A549 (cell line): ENCODE data around the gene TMEM51. TPM values are rescaled to one million over a fixed set of nuclear protein-coding genes. Genes with fewer than 3 reads are reported as not detected.
"Not testable (repeated sequence)": the region's sequence is repeated elsewhere in the genome, so short reads cannot be mapped to it uniquely, and the experiment has no call there.

Experiments
- ATAC-seq, 2 experiments: fragments of 200-7000 bp in 1 of 2; fragments of >200 bp in 1 of 2; cut with Nextera tagmentation in 1 of 2; cut with Tn5 transposase in 1 of 2; 3 replicates each; pipeline versions ENCODE4 v1.8.0 to v1.9.1; 2018 to 2020; ENCODE audit warnings: mild to moderate bottlenecking in 1 of 2, moderate library complexity in 1 of 2
- CTCF ChIA-PET: fragments of 300-600 bp; sonication (Branson Sonifier 250); formaldehyde crosslinking; extraction: SDS; loops from one replicate; lab custom pipeline; 2021; ENCODE audit warnings: antibody characterized with exemption, inconsistent platforms; lab: Yijun Ruan, JAX
- POLR2A ChIA-PET: fragments of 350-600 bp; formaldehyde crosslinking; extraction: SDS; loops from one replicate; lab custom pipeline; 2021; ENCODE audit warnings: antibody characterized with exemption, inconsistent platforms; lab: Yijun Ruan, JAX
- DNase-seq, 2 experiments: peaks; one replicate each; pipeline versions ENCODE4 v3.0.0 to v3.0.0-alpha.2; 2011 to 2016; ENCODE audit warnings: low read depth in 1 of 2, low spot score in 1 of 2
- FAIRE-seq: peaks from 2 replicates; lab custom pipeline; 2011; peaks lifted over from hg19 to GRCh38; lab: Jason Lieb, UNC
- H3K27ac ChIP-seq, 2 experiments: fragments of >200 bp; sonication (Bioruptor Twin); formaldehyde crosslinking; 3 replicates each; pipeline ENCODE4 v1.5.1; 2016 to 2017
- H3K4me1 ChIP-seq: fragments of >200 bp; sonication (Bioruptor Twin); formaldehyde crosslinking; 3 replicates; pipeline ENCODE4 v1.6.1; 2016
- H3K4me2 ChIP-seq: fragments of >200 bp; sonication (Bioruptor Twin); formaldehyde crosslinking; 3 replicates; pipeline ENCODE4 v1.6.1; 2016
- H3K4me3 ChIP-seq: fragments of >200 bp; sonication (Bioruptor Twin); formaldehyde crosslinking; 3 replicates; pipeline ENCODE4 v1.5.1; 2016
- H3K9me3 ChIP-seq: fragments of >200 bp; sonication (Bioruptor Twin); formaldehyde crosslinking; 3 replicates; pipeline ENCODE4 v1.6.1; 2016
- BHLHE40 ChIP-seq: IDR thresholded peaks from 2 replicates; pipeline ENCODE4 v1.6.1; 2012; ENCODE audit warnings: low read depth, low read length, inconsistent platforms
- CBX2 ChIP-seq: fragments of 200-600 bp; sonication (generic); IDR thresholded peaks from 2 replicates; pipeline ENCODE4 v1.6.1; 2016; ENCODE audit warnings: low read depth, mild to moderate bottlenecking, borderline replicate concordance
- CHD2 ChIP-seq: fragments of 150-350 bp; IDR thresholded peaks from 2 replicates; pipeline ENCODE4 v1.6.1; 2014; ENCODE audit warnings: low read length; ENCODE audit not compliant: partially characterized antibody
- EHF ChIP-seq: fragments of 250-450 bp; sonication (Bioruptor Pico); IDR thresholded peaks from 2 replicates; pipeline ENCODE4 v1.5.0; 2020; ENCODE audit warnings: mild to moderate bottlenecking
- EP300 ChIP-seq, 2 experiments: fragments of >200 bp; sonication (Bioruptor Twin); formaldehyde crosslinking; IDR thresholded peaks; 2 replicates in 1 of 2; 3 replicates in 1 of 2; pipeline ENCODE4 v1.6.1; 2016 to 2017
- ESRRA ChIP-seq: fragments of 150-350 bp; IDR thresholded peaks from 2 replicates; pipeline ENCODE4 v1.6.1; 2014; ENCODE audit warnings: mild to moderate bottlenecking, low read length, borderline replicate concordance
- FOXS1 ChIP-seq: fragments of 250-450 bp; sonication (Bioruptor Pico); IDR thresholded peaks from 2 replicates; pipeline ENCODE4 v1.5.0; 2020; ENCODE audit warnings: mild to moderate bottlenecking, moderate library complexity
- GATA3 ChIP-seq: IDR thresholded peaks from 2 replicates; pipeline ENCODE4 v1.6.1; 2012; ENCODE audit warnings: borderline replicate concordance
- HDAC2 ChIP-seq: fragments of 200-600 bp; sonication (generic); IDR thresholded peaks from 2 replicates; pipeline ENCODE4 v1.6.1; 2016
- HOXA7 ChIP-seq: fragments of 250-450 bp; sonication (Bioruptor Pico); IDR thresholded peaks from 2 replicates; pipeline ENCODE4 v1.5.0; 2020; ENCODE audit warnings: mild to moderate bottlenecking, moderate library complexity
- KDM1A ChIP-seq: fragments of 200-600 bp; sonication (generic); IDR thresholded peaks from 2 replicates; pipeline ENCODE4 v1.6.1; 2016; ENCODE audit warnings: low read depth, mild to moderate bottlenecking
- NPAS2 ChIP-seq: fragments of 250-450 bp; sonication (Bioruptor Pico); IDR thresholded peaks from 2 replicates; pipeline ENCODE4 v1.8.0; 2022; ENCODE audit warnings: mild to moderate bottlenecking, moderate library complexity, borderline replicate concordance
- NR3C1 ChIP-seq: fragments of >200 bp; sonication (Bioruptor Twin); formaldehyde crosslinking; IDR thresholded peaks from 3 replicates; pipeline ENCODE4 v1.6.1; 2017
- PHF8 ChIP-seq: fragments of 200-600 bp; sonication (generic); IDR thresholded peaks from 2 replicates; pipeline ENCODE4 v1.6.1; 2016; ENCODE audit warnings: low read depth, mild to moderate bottlenecking, antibody characterized with exemption, moderate library complexity, borderline replicate concordance
- POLR2A ChIP-seq: IDR thresholded peaks from 2 replicates; pipeline ENCODE4 v1.6.1; 2012; ENCODE audit warnings: mild to moderate bottlenecking, low read length
- POLR2AphosphoS2 ChIP-seq: conservative IDR thresholded peaks from 2 replicates; pipeline ENCODE4 v1.6.1; 2012; ENCODE audit warnings: low read length, improper control_type of control experiment, inconsistent platforms
- RAD21 ChIP-seq, 2 experiments: fragments of >200 bp in 1 of 2; sonication (Bioruptor Twin) in 1 of 2; formaldehyde crosslinking in 1 of 2; IDR thresholded peaks in 1 of 2; conservative IDR thresholded peaks in 1 of 2; 2 replicates in 1 of 2; 3 replicates in 1 of 2; pipeline ENCODE4 v1.6.1; 2012 to 2018; ENCODE audit warnings: inconsistent platforms in 1 of 2
- TP53 ChIP-seq: fragments of 250-450 bp; sonication (Bioruptor Pico); IDR thresholded peaks from 2 replicates; pipeline ENCODE4 v1.5.0; 2021; ENCODE audit warnings: mild to moderate bottlenecking, moderate library complexity
- ZSCAN20 ChIP-seq: fragments of 250-450 bp; sonication (Bioruptor Pico); IDR thresholded peaks from 2 replicates; pipeline ENCODE4 v1.8.0; 2022; ENCODE audit warnings: mild to moderate bottlenecking, moderate library complexity
- whole genome bisulfite sequencing: methylation state at CpG from one replicate; pipeline ENCODE4 v1.1.6; 2017; ENCODE audit errors: missing lambda C conversion rate; 5-methylcytosine and 5-hydroxymethylcytosine counted together
- polyA plus RNA-seq, 4 experiments: library from polyadenylated mRNA; depleted of rRNA in 3 of 4; stranded (reverse); fragments of >200 nt; fragmentation: RNase III in 1 of 4; extraction: RNeasy Plus Mini Kit Qiagen cat#74134 plus additional on column Dnase treatment in 1 of 4; gene quantifications; 2 replicates in 3 of 4; 3 replicates in 1 of 4; pipeline ENCODE4 v1.2.3, GENCODE V29; 2011 to 2017
- TF ChIP-seq, protein P1 (sequence below): fragments of >200 bp; sonication (Bioruptor Twin); formaldehyde crosslinking; IDR thresholded peaks from 3 replicates; pipeline ENCODE4 v1.5.1; 2016
- TF ChIP-seq, protein P2 (sequence below): IDR thresholded peaks from 2 replicates; pipeline ENCODE4 v1.6.1; 2012
- TF ChIP-seq, protein P3 (sequence below): fragments of 250-450 bp; sonication (Bioruptor Pico); IDR thresholded peaks from 2 replicates; pipeline ENCODE4 v1.5.0; 2020; ENCODE audit warnings: low read depth, mild to moderate bottlenecking, moderate library complexity

The TMEM51 gene
- polyA plus RNA-seq, 2 of the 4 experiments (the other 2 are of a cell fraction), result 20.0 to 22.8 TPM

DNA sequence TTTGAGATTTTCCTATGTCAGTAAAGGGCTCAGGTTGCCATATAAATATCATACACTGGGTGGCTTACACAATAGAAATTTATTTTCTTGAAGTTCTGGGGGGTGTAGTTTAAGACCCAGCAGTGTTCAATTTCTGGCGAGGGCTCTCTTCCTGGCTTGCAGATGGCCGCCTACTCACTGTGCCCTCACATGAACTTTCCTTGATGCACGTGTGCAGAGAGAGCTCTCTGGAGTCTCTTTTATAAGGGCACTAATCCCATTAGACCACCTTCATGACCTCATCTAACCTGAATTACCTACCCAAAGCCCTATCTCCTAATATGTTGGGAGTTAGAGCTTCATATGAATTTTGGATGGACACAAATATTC lies 21.1 kb downstream of the TMEM51 start:
- ChIA-PET POLR2A (interaction anchor here (1.1 kb wide), 1 partner anchor 16 kb away, joined by 4 read pairs; no protein-coding TSS in a partner anchor), CTCF (interaction anchor here (1.4 to 4.0 kb wide), 6 partner anchors 13 to 98 kb away, joined by 4 to 15 read pairs (median 6); partner anchors contain the start of gene TMEM51)
- H3K9me3 ChIP-seq, result no peaks in the 10 kb centered on the region
- DNase-seq, result no peak
- peak overlapping the region; percentile 70 to 87; a peak in 5 of 6 replicates for H3K27ac ChIP-seq
- no peak overlapping the region for H3K4me3 ChIP-seq
- H3K4me1 ChIP-seq, result peaks cover 80% of the 10 kb centered on the region
- ATAC-seq, result no peak
- TF ChIP-seq ESRRA (no peak), HOXA7 (no peak), EP300 (IDR thresholded peaks at IDR 0.05) (no peak), BHLHE40 (no peak), GATA3 (no peak), CBX2 (no peak), ZSCAN20 (no peak), NPAS2 (CRISPR knock-in tag) (no peak), FOXS1 (CRISPR knock-in tag) (no peak), HDAC2 (no peak)
- TF ChIP-seq, protein P1, sequence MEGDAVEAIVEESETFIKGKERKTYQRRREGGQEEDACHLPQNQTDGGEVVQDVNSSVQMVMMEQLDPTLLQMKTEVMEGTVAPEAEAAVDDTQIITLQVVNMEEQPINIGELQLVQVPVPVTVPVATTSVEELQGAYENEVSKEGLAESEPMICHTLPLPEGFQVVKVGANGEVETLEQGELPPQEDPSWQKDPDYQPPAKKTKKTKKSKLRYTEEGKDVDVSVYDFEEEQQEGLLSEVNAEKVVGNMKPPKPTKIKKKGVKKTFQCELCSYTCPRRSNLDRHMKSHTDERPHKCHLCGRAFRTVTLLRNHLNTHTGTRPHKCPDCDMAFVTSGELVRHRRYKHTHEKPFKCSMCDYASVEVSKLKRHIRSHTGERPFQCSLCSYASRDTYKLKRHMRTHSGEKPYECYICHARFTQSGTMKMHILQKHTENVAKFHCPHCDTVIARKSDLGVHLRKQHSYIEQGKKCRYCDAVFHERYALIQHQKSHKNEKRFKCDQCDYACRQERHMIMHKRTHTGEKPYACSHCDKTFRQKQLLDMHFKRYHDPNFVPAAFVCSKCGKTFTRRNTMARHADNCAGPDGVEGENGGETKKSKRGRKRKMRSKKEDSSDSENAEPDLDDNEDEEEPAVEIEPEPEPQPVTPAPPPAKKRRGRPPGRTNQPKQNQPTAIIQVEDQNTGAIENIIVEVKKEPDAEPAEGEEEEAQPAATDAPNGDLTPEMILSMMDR, result no peak
- TF ChIP-seq, protein P2, sequence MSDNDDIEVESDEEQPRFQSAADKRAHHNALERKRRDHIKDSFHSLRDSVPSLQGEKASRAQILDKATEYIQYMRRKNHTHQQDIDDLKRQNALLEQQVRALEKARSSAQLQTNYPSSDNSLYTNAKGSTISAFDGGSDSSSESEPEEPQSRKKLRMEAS, result no peak
- TF ChIP-seq, protein P3, sequence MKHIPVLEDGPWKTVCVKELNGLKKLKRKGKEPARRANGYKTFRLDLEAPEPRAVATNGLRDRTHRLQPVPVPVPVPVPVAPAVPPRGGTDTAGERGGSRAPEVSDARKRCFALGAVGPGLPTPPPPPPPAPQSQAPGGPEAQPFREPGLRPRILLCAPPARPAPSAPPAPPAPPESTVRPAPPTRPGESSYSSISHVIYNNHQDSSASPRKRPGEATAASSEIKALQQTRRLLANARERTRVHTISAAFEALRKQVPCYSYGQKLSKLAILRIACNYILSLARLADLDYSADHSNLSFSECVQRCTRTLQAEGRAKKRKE (CRISPR knock-in tag), result no peak
- 52% methylated on average over 3 of the region's 3 CpGs for WGBS
- no peak for FAIRE-seq
- H3K4me2 ChIP-seq, result peak overlapping the region; percentile 36

DNA sequence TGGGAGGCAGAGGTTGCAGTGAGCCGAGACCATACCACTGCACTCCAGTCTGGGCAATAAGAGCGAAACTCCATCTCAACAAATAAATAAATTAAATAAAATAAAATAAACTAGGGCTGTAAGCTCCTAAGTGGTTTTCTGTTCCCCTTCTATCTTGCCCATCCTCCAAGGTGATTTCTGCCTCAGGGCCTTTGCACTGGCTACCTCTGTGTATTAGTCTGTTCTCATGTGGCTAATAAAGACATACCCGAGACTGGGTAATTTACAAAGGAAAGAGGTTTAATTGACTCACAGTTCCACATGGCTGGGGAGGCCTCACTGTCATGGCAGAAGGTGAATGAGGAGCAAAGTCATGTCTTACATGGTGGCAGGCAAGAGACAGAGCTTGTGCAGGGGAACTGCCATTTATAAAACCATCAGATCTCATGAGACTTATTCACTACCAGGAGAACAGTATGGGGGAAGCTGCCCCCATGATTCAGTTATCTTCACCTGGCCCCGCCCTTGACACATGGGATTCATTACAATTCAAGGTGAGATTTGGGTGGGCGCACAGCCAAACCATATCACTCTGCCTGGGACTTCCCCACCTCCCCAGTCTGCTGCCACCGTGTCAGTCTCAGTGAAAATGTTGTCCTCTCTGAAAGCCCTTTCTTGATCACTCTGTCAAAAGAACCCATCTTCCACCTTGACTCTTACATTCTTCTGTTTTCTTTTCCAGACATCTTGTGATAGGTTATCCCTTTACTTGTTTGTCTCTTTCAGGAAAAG lies 22.0 kb downstream of the TMEM51 start:
- ChIA-PET POLR2A (interaction anchor here (1.1 kb wide), 1 partner anchor 17 kb away, joined by 4 read pairs; no protein-coding TSS in a partner anchor), CTCF (interaction anchor here (0.9 to 3.3 kb wide), 6 partner anchors 14 to 97 kb away, joined by 3 to 11 read pairs (median 4); no protein-coding TSS in a partner anchor)
- H3K27ac ChIP-seq, result peak overlapping the region; percentile 82 to 88; a peak in 3 of 6 replicates
- not testable (repeated sequence) for H3K4me2 ChIP-seq, DNase-seq, FAIRE-seq, H3K9me3 ChIP-seq, H3K4me3 ChIP-seq, ATAC-seq
- WGBS, result 92% methylated on average over 6 of the region's 6 CpGs
- H3K4me1 ChIP-seq, result peaks cover 83% of the 10 kb centered on the region

DNA sequence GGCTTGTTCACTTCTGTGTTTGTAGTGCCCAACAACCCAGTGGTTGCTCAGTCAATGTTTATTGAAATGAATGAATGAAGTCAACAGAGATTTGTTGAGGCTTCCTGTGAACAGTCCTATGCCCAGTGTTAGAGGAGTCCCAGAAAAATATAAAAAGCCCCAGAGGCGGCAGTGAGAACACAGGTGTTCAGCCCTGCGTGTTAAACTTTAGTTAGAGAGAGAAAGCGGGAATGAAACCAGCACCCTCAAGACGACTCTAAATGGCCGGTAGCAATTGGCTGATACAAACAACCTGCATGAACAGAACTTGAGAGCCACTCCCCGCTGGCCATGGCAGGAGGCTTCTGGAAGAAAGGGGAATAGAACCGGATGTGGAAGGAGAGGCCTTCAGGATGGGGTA lies 22.6 kb downstream of the TMEM51 start:
- no peak for FAIRE-seq
- no peak overlapping the region for H3K4me2 ChIP-seq
- peak overlapping the region; percentile 82 to 88; a peak in 5 of 6 replicates for H3K27ac ChIP-seq
- no peak for DNase-seq
- H3K9me3 ChIP-seq, result no peaks in the 10 kb centered on the region
- WGBS, result 98% methylated on average over 7 of the region's 7 CpGs
- ChIA-PET CTCF (interaction anchor here (0.9 to 3.3 kb wide), 3 partner anchors 20 to 96 kb away, joined by 3 to 11 read pairs (median 5); no protein-coding TSS in a partner anchor), POLR2A (no interaction called here)
- TF ChIP-seq, protein P1, result no peak
- TF ChIP-seq EHF (CRISPR knock-in tag), result no peak
- no peak for TF ChIP-seq KDM1A
- TF ChIP-seq CHD2, result no peak
- no peak for TF ChIP-seq RAD21 (conservative IDR thresholded peaks at IDR 0.05 in 1 of 2, IDR thresholded peaks at IDR 0.05 in 1 of 2)
- TF ChIP-seq POLR2AphosphoS2, result no peak
- no peak for TF ChIP-seq POLR2A
- TF ChIP-seq CBX2, result no peak
- TF ChIP-seq HDAC2, result no peak
- TF ChIP-seq PHF8, result no peak
- no peak for TF ChIP-seq NR3C1
- no peak for TF ChIP-seq TP53 (CRISPR knock-in tag)
- ATAC-seq, result no peak
- no peak overlapping the region for H3K4me3 ChIP-seq
- peaks cover 90% of the 10 kb centered on the region for H3K4me1 ChIP-seq
